SK-N-SH (cell line): ENCODE data around the gene CDRT15. TPM values are rescaled to one million over a fixed set of nuclear protein-coding genes. Genes with fewer than 3 reads are reported as not detected.

Experiments
- CTCF ChIA-PET: fragments of 300-600, 350-600 bp; formaldehyde crosslinking; extraction: SDS; loops from one replicate; lab custom pipeline; 2021; lab: Yijun Ruan, JAX
- POLR2A ChIA-PET: fragments of 350-600 bp; sonication (Branson Sonifier 250); formaldehyde crosslinking; extraction: SDS; loops from one replicate; lab custom pipeline; 2020; ENCODE audit warnings: antibody characterized with exemption, inconsistent platforms; lab: Yijun Ruan, JAX
- DNase-seq: peaks from one replicate; pipeline ENCODE4 v3.0.0; 2012
- H2AFZ ChIP-seq: fragments of 200-600 bp; sonication (generic); 2 replicates; pipeline ENCODE4 v1.8.1; 2016; ENCODE audit warnings: antibody characterized with exemption, mild to moderate bottlenecking, low read depth
- H3F3A ChIP-seq: fragments of 200-600 bp; sonication (generic); replicated peaks from 2 replicates; pipeline ENCODE3; 2016; ENCODE audit warnings: antibody characterized with exemption, mild to moderate bottlenecking; ENCODE audit not compliant: insufficient read depth
- H3K27ac ChIP-seq, 2 experiments: fragments of 200-500 bp in 1 of 2; fragments of 200-600 bp in 1 of 2; sonication (Bioruptor generic) in 1 of 2; sonication (generic), shearing (Covaris generic) in 1 of 2; 2 replicates each; pipeline versions ENCODE4 v1.5.1 to v1.6.1; 2014 to 2016; ENCODE audit warnings: low read depth in 2 of 2, inconsistent platforms in 1 of 2, low read length in 1 of 2, mild to moderate bottlenecking in 1 of 2, mixed read lengths in 1 of 2
- H3K27me3 ChIP-seq: fragments of 200-600 bp; sonication (generic), shearing (Covaris generic); 2 replicates; pipeline ENCODE4 v1.6.1; 2016; ENCODE audit warnings: mixed run types; ENCODE audit not compliant: insufficient read depth
- H3K36me3 ChIP-seq, 2 experiments: fragments of 200-500 bp in 1 of 2; fragments of 200-600 bp in 1 of 2; sonication (Bioruptor generic) in 1 of 2; sonication (generic) in 1 of 2; replicated peaks in 1 of 2; 2 replicates each; pipeline versions ENCODE3 to v1.5.1; 2014 to 2016; ENCODE audit warnings: low read length in 1 of 2, mild to moderate bottlenecking in 1 of 2; ENCODE audit not compliant: insufficient read depth in 2 of 2, control insufficient read depth in 1 of 2
- H3K4me1 ChIP-seq, 2 experiments: fragments of 200-500 bp in 1 of 2; fragments of 200-600 bp in 1 of 2; sonication (Bioruptor generic) in 1 of 2; sonication (generic), shearing (Covaris generic) in 1 of 2; 2 replicates each; pipeline versions ENCODE4 v1.5.1 to v1.6.1; 2014 to 2016; ENCODE audit warnings: low read depth in 1 of 2, low read length in 1 of 2, mixed run types in 1 of 2; ENCODE audit not compliant: insufficient read depth in 2 of 2, control insufficient read depth in 1 of 2
- H3K4me2 ChIP-seq: fragments of 200-600 bp; sonication (generic), shearing (Covaris generic); 2 replicates; pipeline ENCODE4 v1.6.1; 2017; ENCODE audit warnings: mixed run types
- H3K4me3 ChIP-seq, 2 experiments: fragments of 200-500 bp in 1 of 2; fragments of 200-600 bp in 1 of 2; sonication (Bioruptor generic) in 1 of 2; sonication (generic), shearing (Covaris generic) in 1 of 2; 2 replicates each; pipeline versions ENCODE4 v1.5.1 to v1.8.1; 2014 to 2016; ENCODE audit warnings: low read depth in 2 of 2, inconsistent platforms in 1 of 2, low read length in 1 of 2, mild to moderate bottlenecking in 1 of 2, mixed read lengths in 1 of 2, moderate library complexity in 1 of 2
- H3K79me2 ChIP-seq: fragments of 200-600 bp; sonication (generic); 2 replicates; pipeline ENCODE4 v1.8.1; 2017; ENCODE audit warnings: mild to moderate bottlenecking; ENCODE audit not compliant: insufficient read depth
- H3K9ac ChIP-seq: fragments of 200-600 bp; sonication (generic); 2 replicates; pipeline ENCODE4 v1.6.1; 2017; ENCODE audit warnings: mixed run types
- H3K9me2 ChIP-seq: fragments of 200-600 bp; sonication (generic); 2 replicates; pipeline ENCODE4 v1.6.1; 2017; ENCODE audit warnings: mixed run types
- H3K9me3 ChIP-seq: fragments of 200-600 bp; sonication (generic); 2 replicates; pipeline ENCODE4 v1.6.1; 2017; ENCODE audit warnings: mixed run types, mild to moderate bottlenecking, moderate library complexity
- H4K20me1 ChIP-seq: fragments of 200-600 bp; sonication (generic); 2 replicates; pipeline ENCODE4 v1.6.1; 2017; ENCODE audit warnings: mild to moderate bottlenecking, mixed run types; ENCODE audit not compliant: insufficient read depth
- CHD2 ChIP-seq: fragments of 150-350 bp; IDR thresholded peaks from 2 replicates; pipeline ENCODE4 v1.6.1; 2018; ENCODE audit warnings: low read length; ENCODE audit not compliant: partially characterized antibody
- FOSL2 ChIP-seq: IDR thresholded peaks from 2 replicates; pipeline ENCODE4 v1.4.0; 2012; ENCODE audit warnings: low read depth, mild to moderate bottlenecking, moderate library complexity, borderline replicate concordance
- FOXM1 ChIP-seq: IDR thresholded peaks from 2 replicates; pipeline ENCODE4 v1.4.0; 2012; ENCODE audit warnings: low read depth, mild to moderate bottlenecking
- GABPA ChIP-seq: IDR thresholded peaks from 2 replicates; pipeline ENCODE4 v1.4.0; 2012; ENCODE audit warnings: low read depth, mild to moderate bottlenecking
- MEF2A ChIP-seq: IDR thresholded peaks from 2 replicates; pipeline ENCODE4 v1.4.0; 2012; ENCODE audit warnings: low read depth, borderline replicate concordance
- MXI1 ChIP-seq: IDR thresholded peaks from 2 replicates; pipeline ENCODE4 v1.6.1; 2012; ENCODE audit warnings: mild to moderate bottlenecking, low read depth, low read length, improper control_type of control experiment
- NFIC ChIP-seq: IDR thresholded peaks from 2 replicates; pipeline ENCODE4 v1.4.0; 2012; ENCODE audit warnings: borderline replicate concordance
- NRF1 ChIP-seq: IDR thresholded peaks from 2 replicates; pipeline ENCODE4 v1.6.1; 2012; ENCODE audit warnings: low read depth, mild to moderate bottlenecking, low read length
- RCOR1 ChIP-seq: fragments of 150-350 bp; IDR thresholded peaks from 2 replicates; pipeline ENCODE4 v1.6.1; 2017; ENCODE audit warnings: antibody characterized with exemption, low read length
- REST ChIP-seq: IDR thresholded peaks from 2 replicates; pipeline ENCODE4 v1.6.1; 2012; ENCODE audit warnings: mild to moderate bottlenecking, low read depth, low read length, moderate library complexity
- RFX5 ChIP-seq: IDR thresholded peaks from 2 replicates; pipeline ENCODE4 v1.6.1; 2012; ENCODE audit warnings: mild to moderate bottlenecking, improper control_type of control experiment, low read length
- SIN3A ChIP-seq: IDR thresholded peaks from 2 replicates; pipeline ENCODE4 v1.6.1; 2012; ENCODE audit warnings: low read depth, mild to moderate bottlenecking, low read length, moderate library complexity, borderline replicate concordance
- TAF1 ChIP-seq: IDR thresholded peaks from 2 replicates; pipeline ENCODE4 v1.6.1; 2012; ENCODE audit warnings: low read depth, mild to moderate bottlenecking, low read length, moderate library complexity, borderline replicate concordance
- TEAD4 ChIP-seq: IDR thresholded peaks from 2 replicates; pipeline ENCODE4 v1.4.0; 2012; ENCODE audit warnings: mild to moderate bottlenecking, borderline replicate concordance; ENCODE audit not compliant: insufficient read depth
- USF2 ChIP-seq: fragments of 150-350 bp; IDR thresholded peaks from 2 replicates; pipeline ENCODE4 v1.6.1; 2017; ENCODE audit warnings: antibody characterized with exemption, low read length, low read depth, borderline replicate concordance
- YY1 ChIP-seq: IDR thresholded peaks from 2 replicates; pipeline ENCODE4 v1.4.0; 2012; ENCODE audit warnings: low read depth, mild to moderate bottlenecking
- ZBTB33 ChIP-seq: IDR thresholded peaks from 2 replicates; pipeline ENCODE4 v1.4.0; 2012; ENCODE audit warnings: low read depth, borderline replicate concordance
- WGBS: methylation state at CpG from one replicate; pipeline ENCODE4 v1.1.6; 2017; ENCODE audit warnings: low lambda C conversion rate; 5-methylcytosine and 5-hydroxymethylcytosine counted together
- polyA plus RNA-seq, 3 experiments: library from polyadenylated mRNA; depleted of rRNA; stranded (reverse); fragments of >200 nt; gene quantifications; 2 replicates each; pipeline ENCODE4 v1.2.3, GENCODE V29; 2012

CDRT15 gene
- polyA plus RNA-seq, 1 of the 3 experiments (the other 2 are of a cell fraction) = not detected

- Histone ChIP-seq H2AFZ (no peak overlapping the region), H3K9me2 (no peaks in the 10 kb centered on the region)
- POLR2A ChIA-PET = no interaction called here
Measured at GRCh38 chr17:14281530-14281929, 44.9 kb upstream of the CDRT15 start.

GRCh38 chr17:14276535-14277250 is 40.0 kb upstream of the CDRT15 start:
- Histone ChIP-seq H2AFZ (no peak overlapping the region), H3K27ac (no peak overlapping the region), H4K20me1 (no peaks in the 10 kb centered on the region), H3K4me2 (no peak overlapping the region), H3K9ac (no peak overlapping the region), H3K9me3 (no peaks in the 10 kb centered on the region), H3K4me3 (no peak overlapping the region), H3K27me3 (peaks cover 37% of the 10 kb centered on the region), H3K36me3 (no peaks in the 10 kb centered on the region), H3K9me2 (no peaks in the 10 kb centered on the region), H3K4me1 (no peaks in the 10 kb centered on the region), H3F3A (no peaks in the 10 kb centered on the region), H3K79me2 (no peaks in the 10 kb centered on the region)
- ChIA-PET CTCF (interaction anchor here (0.6 to 0.7 kb wide), 2 partner anchors 25 to 59 kb away, joined by 3 read pairs; no protein-coding TSS in a partner anchor), POLR2A (no interaction called here)
- DNase-seq = no peak
- WGBS = 1% methylated on average over 2 of the region's 2 CpGs
- TF ChIP-seq GABPA = no peak
- TF ChIP-seq FOSL2 = no peak
- no peak for TF ChIP-seq FOXM1
- TF ChIP-seq USF2 = no peak
- TF ChIP-seq MEF2A = no peak
- TF ChIP-seq REST = no peak
- no peak for TF ChIP-seq RCOR1
- no peak for TF ChIP-seq CHD2
- no peak for TF ChIP-seq NFIC
- no peak for TF ChIP-seq YY1
- no peak for TF ChIP-seq RFX5
- TF ChIP-seq TAF1 = no peak
- TF ChIP-seq ZBTB33 = no peak
- TF ChIP-seq TEAD4 = no peak
- no peak for TF ChIP-seq NRF1
- no peak for TF ChIP-seq MXI1

More at GRCh38 chr17:14281530-14281929, 44.9 kb upstream of the CDRT15 start:
- no peak for TF ChIP-seq SIN3A
- H3K9ac ChIP-seq = no peak overlapping the region
- no peaks in the 10 kb centered on the region for H3F3A ChIP-seq
- CTCF ChIA-PET = interaction anchor here (1.0 kb wide), 1 partner anchor 22 kb away, joined by 3 read pairs; no protein-coding TSS in a partner anchor
- no peak for DNase-seq
- no peak overlapping the region for H3K4me2 ChIP-seq
- peaks cover 71% of the 10 kb centered on the region for H3K27me3 ChIP-seq
- H3K79me2 ChIP-seq = no peaks in the 10 kb centered on the region
- WGBS = 13% methylated on average over 3 of the region's 3 CpGs
- no peaks in the 10 kb centered on the region for H3K36me3 ChIP-seq
- no peaks in the 10 kb centered on the region for H4K20me1 ChIP-seq
- no peaks in the 10 kb centered on the region for H3K4me1 ChIP-seq
- no peaks in the 10 kb centered on the region for H3K9me3 ChIP-seq
- no peak overlapping the region for H3K27ac ChIP-seq
- no peak overlapping the region for H3K4me3 ChIP-seq
